ENCODE results near the gene AGO4. TPM values are rescaled to one million over a fixed set of nuclear protein-coding genes. Genes with fewer than 3 reads are reported as not detected.

AGO4 gene
- total RNA-seq (2012; rRNA removed) (8.2 and 8.6 TPM in 2 replicates), polyA plus RNA-seq (2012; rRNA removed) (4.8 and 9.2 TPM in 2 replicates), Bru-seq, nascent RNA (percentile 82 among the genes with signal in this experiment), BruChase-seq, experiment 1, labeled RNA remaining after a 6-hour chase (percentile 91 among the genes with signal in this experiment), BruChase-seq, experiment 2, labeled RNA remaining after a 2-hour chase (percentile 88 among the genes with signal in this experiment)
- 1.4 and 1.5 TPM in 2 replicates for polyA plus RNA-seq (2012; cell fraction: cytosol; rRNA removed)
- polyA plus RNA-seq (2012; cell fraction: nucleus; rRNA removed; ENCODE audit: low replicate concordance) = 8.4 and 19.6 TPM in 2 replicates
- long read RNA-seq, full-length matches to known transcripts = 6 of 11 reads
- long read RNA-seq, partial matches to known transcripts = 1 of 11 reads
- long read RNA-seq, other reads (novel, unspliced or antisense) = 4 of 11 reads

- peaks cover 6% of the 10 kb centered on the region for H3K9me1 ChIP-seq (ENCODE audit: insufficient read depth, low read length)
- peak within 1 kb of the TSS; percentile 100 for H2AFZ ChIP-seq (replicated peaks; ENCODE audit: low read length, poor library complexity)
- H3K4me3 ChIP-seq (ENCODE audit: insufficient read depth, low read depth, low read length) = peak within 1 kb of the TSS; percentile 88
- ChIA-PET CTCF (interaction anchor here (0.6 kb wide), 1 partner anchor 474 kb away, joined by 3 read pairs; no protein-coding TSS in a partner anchor), POLR2A (ENCODE audit: unreplicated experiment) (no interaction called here)
- H3K14ac ChIP-seq (replicated peaks; ENCODE audit: low read depth, low read length) = peak within 1 kb of the TSS; percentile 90
- peak within 1 kb of the TSS; percentile 10; the same call in 1 of the 2 replicates for H2AK5ac ChIP-seq (ENCODE audit: low read depth, low read length)
- TF ChIP-seq NFE2L2 (IDR thresholded peaks at IDR 0.05; ENCODE audit: low read depth, low read length) (no peak), MAZ (IDR thresholded peaks at IDR 0.05; ENCODE audit: borderline replicate concordance, low read depth, low read length) (no peak; the same call in 1 of the 2 replicates), SMC3 (IDR thresholded peaks at IDR 0.05; ENCODE audit: low read depth, low read length) (no peak), FOS (IDR thresholded peaks at IDR 0.05; ENCODE audit: low read depth, low read length) (no peak), MXI1 (IDR thresholded peaks at IDR 0.05; ENCODE audit: borderline replicate concordance, low read depth, low read length) (no peak), MAFK (IDR thresholded peaks at IDR 0.05; ENCODE audit: low read depth, low read length) (no peak), BHLHE40 (IDR thresholded peaks at IDR 0.05; ENCODE audit: low read depth, low read length) (no peak), POLR2A (IDR thresholded peaks at IDR 0.05; ENCODE audit: low read depth, low read length) (no peak), CHD1 (IDR thresholded peaks at IDR 0.05; ENCODE audit: low read depth, low read length) (no peak), RCOR1 (IDR thresholded peaks at IDR 0.05; ENCODE audit: insufficient replicate concordance, low read length) (no peak)
- TF ChIP-seq, protein P1, sequence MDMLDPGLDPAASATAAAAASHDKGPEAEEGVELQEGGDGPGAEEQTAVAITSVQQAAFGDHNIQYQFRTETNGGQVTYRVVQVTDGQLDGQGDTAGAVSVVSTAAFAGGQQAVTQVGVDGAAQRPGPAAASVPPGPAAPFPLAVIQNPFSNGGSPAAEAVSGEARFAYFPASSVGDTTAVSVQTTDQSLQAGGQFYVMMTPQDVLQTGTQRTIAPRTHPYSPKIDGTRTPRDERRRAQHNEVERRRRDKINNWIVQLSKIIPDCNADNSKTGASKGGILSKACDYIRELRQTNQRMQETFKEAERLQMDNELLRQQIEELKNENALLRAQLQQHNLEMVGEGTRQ (IDR thresholded peaks at IDR 0.05; ENCODE audit: low read depth, low read length) = no peak
- H3K79me1 ChIP-seq (ENCODE audit: low read depth in 1 of 2, low read length in 2 of 2) = peaks cover 16 to 29% of the 10 kb centered on the region in 2 experiments
- intact Hi-C loops (cut with micrococcal nuclease) (no loop called here), dilution Hi-C loops (cut with HindIII; ENCODE audit: low sequenced_read_pairs, unreplicated experiment) (no loop called here), in situ Hi-C loops (cut with MboI; ENCODE audit: low sequenced_read_pairs) (no loop called here)
- no peaks in the 10 kb centered on the region for H4K20me1 ChIP-seq (ENCODE audit: insufficient read depth, low read length)
- H2AK9ac ChIP-seq (replicated peaks; ENCODE audit: low read depth, low read length, poor library complexity) = peak within 1 kb of the TSS; percentile 97
- H4K91ac ChIP-seq (ENCODE audit: insufficient read depth, low read depth, low read length) = peak within 1 kb of the TSS; percentile 82
- no peak within 1 kb of the TSS for H2BK20ac ChIP-seq (ENCODE audit: low read depth, low read length)
- H3K18ac ChIP-seq (ENCODE audit: low read depth, low read length) = peak within 1 kb of the TSS; percentile 61
- no peaks in the 10 kb centered on the region for H3K36me3 ChIP-seq (ENCODE audit: control insufficient read depth, insufficient read depth, low read length)
- WGBS, 2 experiments (ENCODE audit: extremely low coverage in 2 of 2, insufficient read length in 1 of 2) = 0% methylated on average over 14 of the region's 105 CpGs; no CpG with 5 or more reads in 1 of the 2 experiments
- peak within 1 kb of the TSS; percentile 98 for H3K4me2 ChIP-seq (ENCODE audit: low read depth, low read length)
- H4K8ac ChIP-seq (ENCODE audit: low read depth in 2 of 2, low read length in 2 of 2) = peak within 1 kb of the TSS; percentile 59 to 70
- peak within 1 kb of the TSS; percentile 1 for H2BK120ac ChIP-seq (ENCODE audit: low read depth, low read length)
- DNase-seq (peak; percentile 33), ATAC-seq (ENCODE audit: low read depth) (peak; percentile 82)
- H3K27ac ChIP-seq (ENCODE audit: insufficient read depth, low read length) = peak within 1 kb of the TSS; percentile 79
- H3K9ac ChIP-seq (ENCODE audit: low read depth, low read length) = peak within 1 kb of the TSS; percentile 97
- H3K23ac ChIP-seq (ENCODE audit: low read depth, low read length) = peak within 1 kb of the TSS; percentile 90
- H4K5ac ChIP-seq (ENCODE audit: low read depth, low read length) = peak within 1 kb of the TSS; percentile 91
- peaks cover 5% of the 10 kb centered on the region for H3K4me1 ChIP-seq (ENCODE audit: control insufficient read depth, insufficient read depth, low read length)
- BruUV-seq (replicated peaks) = no TSS peak
- no peaks in the 10 kb centered on the region for H3K9me3 ChIP-seq (ENCODE audit: control insufficient read depth, insufficient read depth, low read length)
- peak within 1 kb of the TSS; percentile 59 for H3K4ac ChIP-seq (ENCODE audit: low read depth, low read length)
- H3K27me3 ChIP-seq (ENCODE audit: control insufficient read depth, insufficient read depth, low read length) = no peaks in the 10 kb centered on the region
- H2BK15ac ChIP-seq (ENCODE audit: low read depth, low read length) = peak within 1 kb of the TSS; percentile 18; the same call in 1 of the 3 replicates
- peak within 1 kb of the TSS; percentile 57; the same call in 1 of the 2 replicates for H3K56ac ChIP-seq (ENCODE audit: extremely low read depth, insufficient read depth, low read length)
- peak within 1 kb of the TSS; percentile 70 for H2BK5ac ChIP-seq (ENCODE audit: low read depth, low read length, poor library complexity, severe bottlenecking)
Observed at GRCh38 chr1:35807614-35808449, at the start of gene AGO4. Gene AGO4, plus strand, starts transcription at chr1:35808016. Its CDS starts 401 bp downstream, at chr1:35808417.

Measured in IMR-90 (cell line).